LNCAP (cell line): Measurements from ENCODE around the gene ACOT11.

Source experiments
- CTCF ChIP-seq: fragments of 450-650 bp; IDR thresholded peaks from 2 replicates; pipeline ENCODE4 v1.5.1; 2017; ENCODE audit warnings: mild to moderate bottlenecking

The ACOT11 gene

DNA sequence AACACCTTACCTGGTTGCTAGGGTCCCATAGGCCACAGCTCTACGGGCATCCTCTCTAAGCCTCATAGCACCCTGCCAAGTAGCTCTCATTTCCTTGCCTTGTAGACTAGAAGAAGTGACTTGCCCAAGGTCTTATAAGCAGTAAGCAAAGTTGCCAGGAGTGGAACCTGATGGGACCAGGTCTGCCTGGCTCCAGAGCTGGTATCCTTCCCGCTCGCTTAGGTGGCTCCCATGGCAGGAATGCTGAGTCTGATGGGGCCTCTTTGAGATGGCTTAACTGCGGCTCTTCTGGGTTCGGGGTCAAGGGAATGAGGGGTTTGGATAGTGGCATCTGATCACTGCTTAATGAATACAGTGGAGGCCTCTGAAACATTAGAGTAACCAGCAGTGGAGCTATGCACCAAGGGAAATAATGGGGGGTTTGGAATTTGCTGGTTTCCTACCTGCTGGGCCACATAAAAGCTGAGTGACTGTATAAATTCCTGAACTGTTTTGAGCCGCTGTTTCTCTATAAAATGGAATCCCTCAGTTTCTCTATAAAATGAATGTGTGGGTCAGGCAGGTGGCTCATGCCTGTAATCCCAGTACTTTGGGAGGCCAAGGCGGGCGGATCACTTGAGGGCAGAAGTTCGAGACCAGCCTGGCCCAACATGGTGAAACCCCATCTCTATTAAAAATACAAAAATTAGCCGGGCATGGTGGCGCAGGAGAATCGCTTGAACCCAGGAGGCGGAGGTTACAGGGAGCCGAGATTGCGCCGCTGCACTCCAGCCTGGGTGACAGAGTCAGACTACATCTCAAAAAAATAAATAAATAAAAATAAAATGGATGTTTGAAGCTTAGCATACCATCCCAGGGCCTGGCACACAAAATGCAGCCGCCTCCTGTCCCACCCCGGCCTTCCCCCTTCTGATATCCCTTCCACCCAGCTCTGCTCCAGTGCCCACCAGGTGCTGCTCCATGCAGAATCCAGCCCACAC is 62.9 kb downstream of the ACOT11 start:
- TF ChIP-seq CTCF, result no peak

- no peak for TF ChIP-seq CTCF
These were observed 63.6 kb downstream of the ACOT11 start for GRCh38 chr1:54611621-54612020.

DNA sequence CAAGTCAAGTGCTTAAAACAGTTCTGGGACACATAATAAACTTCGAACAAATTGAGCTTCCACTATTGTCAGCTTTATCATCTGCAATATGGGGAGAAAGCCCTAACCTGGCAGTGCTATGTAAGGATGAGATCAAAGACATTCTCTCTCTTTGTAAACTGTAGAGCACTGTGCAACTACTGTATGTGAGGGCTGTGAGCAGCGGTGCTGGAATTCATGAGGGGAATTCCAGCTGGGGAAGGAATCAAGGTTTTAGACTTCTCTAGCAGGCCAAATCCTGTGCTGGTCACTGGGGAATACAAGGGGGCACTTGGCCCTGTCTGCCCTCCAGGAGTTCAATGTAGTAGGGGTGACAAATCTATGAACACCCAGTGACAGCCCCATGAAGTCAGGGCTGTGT is 66.0 kb downstream of the ACOT11 start:
- TF ChIP-seq CTCF, result no peak

- TF ChIP-seq CTCF, result no peak
These were observed 66.5 kb downstream of the ACOT11 start for GRCh38 chr1:54614563-54614962.

DNA sequence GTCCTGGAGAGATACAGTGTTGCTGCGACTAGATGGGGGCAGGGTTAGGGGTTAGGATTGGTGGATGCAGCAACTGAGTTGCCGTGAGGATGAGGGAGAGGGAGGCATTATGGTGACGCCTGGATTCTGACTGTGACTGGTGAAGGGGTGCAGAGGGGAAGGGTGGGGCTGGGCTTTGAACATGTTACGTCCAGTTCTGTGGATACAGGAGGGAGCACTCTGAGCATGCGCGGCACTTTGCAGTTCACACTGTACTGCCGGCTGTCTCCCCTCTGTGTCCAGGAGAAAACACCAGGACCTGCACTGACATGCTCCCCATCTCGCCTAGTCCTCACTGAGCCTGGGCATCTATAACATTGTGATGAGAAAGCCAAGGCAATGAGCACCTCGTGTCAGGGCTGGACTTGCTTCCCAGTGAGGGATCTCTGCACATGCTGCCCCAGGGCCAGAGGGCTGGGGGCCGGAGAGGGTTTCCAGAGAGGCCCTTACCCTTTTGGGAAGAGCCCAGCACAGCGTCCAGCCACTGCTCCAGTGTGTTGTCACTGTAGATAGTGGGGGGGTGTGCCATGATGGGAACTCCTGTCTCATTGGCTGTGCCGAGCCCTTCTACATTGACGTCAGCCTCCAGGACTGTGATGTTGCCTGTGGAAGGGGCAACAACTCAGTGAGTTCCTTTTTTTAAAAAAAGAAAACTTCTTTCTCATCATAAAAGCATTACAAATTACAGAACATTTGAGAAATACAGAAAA is 67.7 kb downstream of the ACOT11 start:
- TF ChIP-seq CTCF, result no peak

DNA sequence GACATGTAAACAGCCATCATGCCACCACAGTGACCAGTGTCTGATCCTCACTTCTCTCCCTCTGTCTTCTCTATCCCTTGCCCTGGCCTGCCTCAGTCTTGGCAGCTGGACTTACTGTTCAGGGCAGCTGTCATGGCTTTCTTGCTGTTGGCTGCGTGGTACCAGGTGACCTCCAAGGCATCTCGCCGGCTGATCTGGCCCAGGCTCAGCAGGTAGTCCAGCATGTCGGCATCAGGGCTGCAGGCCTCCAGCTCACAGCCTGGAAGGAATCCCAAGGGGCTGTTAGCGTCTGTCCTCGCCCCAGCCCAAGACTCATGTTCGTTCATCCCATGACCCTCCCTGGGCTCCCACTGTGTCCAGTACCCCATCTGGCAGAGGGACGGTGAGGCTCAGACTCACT is 71.7 kb downstream of the ACOT11 start:
- TF ChIP-seq CTCF, result no peak

DNA sequence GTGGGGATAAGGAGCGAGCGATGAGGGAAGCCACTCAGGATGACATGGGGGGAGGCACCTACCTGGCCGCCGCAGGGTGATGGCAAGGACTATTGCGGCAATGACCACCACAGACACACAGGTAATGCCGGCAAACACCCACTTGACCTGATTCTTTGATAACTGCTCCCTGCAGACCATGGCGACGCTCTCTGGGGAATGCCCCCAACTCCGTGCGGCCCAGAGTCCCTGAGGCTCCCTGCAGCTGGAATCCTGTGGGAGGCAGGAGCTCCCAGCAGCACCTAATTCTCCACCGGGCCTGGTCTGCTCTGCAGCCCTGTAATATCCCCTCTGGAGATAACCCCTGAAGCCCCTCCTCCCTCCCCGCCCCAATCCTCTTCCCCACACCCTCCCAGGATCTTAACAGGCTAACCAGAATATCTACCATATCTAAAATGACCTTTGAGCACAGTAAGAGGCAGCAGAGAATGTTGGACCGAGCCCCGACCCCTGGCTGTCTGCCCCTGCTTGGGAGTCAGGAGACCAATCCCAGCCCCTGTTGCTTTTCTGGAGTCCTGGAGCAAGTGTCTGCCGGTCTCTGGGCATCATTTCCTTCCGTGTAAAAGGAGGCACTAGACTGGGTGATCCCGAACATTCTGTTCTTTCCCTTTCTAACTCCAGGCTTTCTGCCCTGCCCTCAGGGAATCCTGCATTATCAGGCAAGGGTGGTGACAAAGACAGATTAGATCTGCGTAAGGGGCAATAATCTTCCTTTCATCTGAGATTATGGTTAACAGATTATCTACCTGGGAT is 75.4 kb downstream of the ACOT11 start, which contains the start of gene FAM151A:
TSS of gene FAM151A (minus strand) at position 310 of the 792 bp plus-strand sequence. CDS start at position 180, 130 bp downstream.
- no peak for TF ChIP-seq CTCF
